Measurements from ENCODE around the gene KRTAP4-5. TPM values are rescaled to one million over a fixed set of nuclear protein-coding genes. Genes with fewer than 3 reads are reported as not detected.
"Not testable (repeated sequence)": the region's sequence is repeated elsewhere in the genome, so short reads cannot be mapped to it uniquely, and the experiment has no call there.

The KRTAP4-5 gene
- total RNA-seq, 1 experiment from 2014 or later: not detected

GRCh38 chr17:41121742-41122141, 27.9 kb downstream of the KRTAP4-5 start:
- peaks cover 29% of the 10 kb centered on the region for H3K9me3 Mint-ChIP-seq
- H3K4me1 Mint-ChIP-seq: peaks cover 20% of the 10 kb centered on the region
- no peak overlapping the region for H3K4me3 Mint-ChIP-seq
- CTCF ChIA-PET: no interaction called here
- peaks cover 5% of the 10 kb centered on the region for H3K36me3 Mint-ChIP-seq
- H3K27ac Mint-ChIP-seq: no peak overlapping the region
- TF ChIP-seq ZNF671 (CRISPR knock-in tag; IDR thresholded peaks at IDR 0.05) (no peak), ZSCAN18 (CRISPR knock-in tag; IDR thresholded peaks at IDR 0.05) (no peak), NR2C2 (CRISPR knock-in tag; IDR thresholded peaks at IDR 0.05) (no peak)
- DNase-seq (ENCODE audit: low spot score) (no peak), ATAC-seq (no peak)
- POLR2A ChIA-PET: no interaction called here
- peaks cover 4% of the 10 kb centered on the region; the same call in 1 of the 2 replicates for H3K27me3 Mint-ChIP-seq (ENCODE audit: low read depth)

GRCh38 chr17:41119696-41120690, 29.6 kb downstream of the KRTAP4-5 start:
- POLR2A ChIA-PET; ATAC-seq; H3K4me3 Mint-ChIP-seq; DNase-seq (ENCODE audit: low spot score); H3K36me3 Mint-ChIP-seq; H3K27me3 Mint-ChIP-seq (ENCODE audit: low read depth); CTCF ChIA-PET; H3K27ac Mint-ChIP-seq: not testable (repeated sequence)
- Mint-ChIP-seq H3K9me3 (peaks cover 29% of the 10 kb centered on the region), H3K4me1 (peaks cover 35% of the 10 kb centered on the region)

GRCh38 chr17:41118721-41119120, 30.9 kb downstream of the KRTAP4-5 start:
- POLR2A ChIA-PET: no interaction called here
- ATAC-seq: no peak
- Mint-ChIP-seq H3K4me3 (no peak overlapping the region), H3K9me3 (peaks cover 33% of the 10 kb centered on the region), H3K4me1 (peaks cover 38% of the 10 kb centered on the region), H3K27ac (no peak overlapping the region), H3K27me3 (ENCODE audit: low read depth) (peaks cover 4% of the 10 kb centered on the region; the same call in 1 of the 2 replicates), H3K36me3 (peaks cover 14% of the 10 kb centered on the region)
- CTCF ChIA-PET: no interaction called here
- no peak for DNase-seq (ENCODE audit: low spot score)
- TF ChIP-seq ERG (CRISPR knock-in tag; IDR thresholded peaks at IDR 0.05) (no peak), EMX1 (CRISPR knock-in tag; IDR thresholded peaks at IDR 0.05) (no peak), MAX (CRISPR knock-in tag; IDR thresholded peaks at IDR 0.05) (no peak), ZNF423 (CRISPR knock-in tag; IDR thresholded peaks at IDR 0.05) (no peak), E2F5 (CRISPR knock-in tag; IDR thresholded peaks at IDR 0.05) (no peak), USF2 (CRISPR knock-in tag; IDR thresholded peaks at IDR 0.05) (no peak), AFF4 (CRISPR knock-in tag; IDR thresholded peaks at IDR 0.05; ENCODE audit: borderline replicate concordance) (no peak), ATF2 (CRISPR knock-in tag; IDR thresholded peaks at IDR 0.05; ENCODE audit: borderline replicate concordance, low read depth) (no peak), ZNF532 (CRISPR knock-in tag; IDR thresholded peaks at IDR 0.05; ENCODE audit: borderline replicate concordance) (no peak), IRF1 (CRISPR knock-in tag; IDR thresholded peaks at IDR 0.05) (no peak)
